Progenitor cell of endocrine pancreas (in vitro differentiated cells): Measurements from ENCODE around the gene SLC45A1. TPM values are rescaled to one million over a fixed set of nuclear protein-coding genes. Genes with fewer than 3 reads are reported as not detected.

ENCODE experiments used
- DNase-seq: peaks from one replicate; pipeline ENCODE4 v3.0.0; 2021; ENCODE audit warnings: low spot score; ENCODE audit not compliant: unreplicated experiment
- H3K27ac Mint-ChIP-seq: 2 replicates; pipeline ENCODE4 v1.8.0; 2021; ENCODE audit warnings: mild to moderate bottlenecking, moderate library complexity, mixed read lengths
- H3K27me3 Mint-ChIP-seq: 2 replicates; pipeline ENCODE4 v1.8.0; 2021; ENCODE audit warnings: mixed read lengths
- H3K36me3 Mint-ChIP-seq: 2 replicates; pipeline ENCODE4 v1.8.0; 2022; ENCODE audit warnings: mixed read lengths; ENCODE audit not compliant: insufficient read depth
- H3K4me1 Mint-ChIP-seq: 2 replicates; pipeline ENCODE4 v1.8.0; 2021; ENCODE audit warnings: low read depth, mixed read lengths
- H3K4me3 Mint-ChIP-seq: 2 replicates; pipeline ENCODE4 v1.8.0; 2021; ENCODE audit warnings: low read depth, mild to moderate bottlenecking, moderate library complexity, mixed read lengths
- H3K9me3 Mint-ChIP-seq: 2 replicates; pipeline ENCODE4 v1.8.0; 2021; ENCODE audit warnings: low read depth, mixed read lengths
- CTCF ChIP-seq: fragments of 200-600 bp; sonication (generic); IDR thresholded peaks from one replicate; pipeline ENCODE4 v1.5.0; 2021; ENCODE audit warnings: antibody characterized with exemption, mild to moderate bottlenecking; ENCODE audit not compliant: unreplicated experiment
- total RNA-seq: library from RNA; stranded (reverse); gene quantifications from 2 replicates; pipeline ENCODE4 v1.2.1, GENCODE V29; 2021

Gene SLC45A1
- total RNA-seq, 1 donor from 2014 or later: 0.86 TPM

DNA sequence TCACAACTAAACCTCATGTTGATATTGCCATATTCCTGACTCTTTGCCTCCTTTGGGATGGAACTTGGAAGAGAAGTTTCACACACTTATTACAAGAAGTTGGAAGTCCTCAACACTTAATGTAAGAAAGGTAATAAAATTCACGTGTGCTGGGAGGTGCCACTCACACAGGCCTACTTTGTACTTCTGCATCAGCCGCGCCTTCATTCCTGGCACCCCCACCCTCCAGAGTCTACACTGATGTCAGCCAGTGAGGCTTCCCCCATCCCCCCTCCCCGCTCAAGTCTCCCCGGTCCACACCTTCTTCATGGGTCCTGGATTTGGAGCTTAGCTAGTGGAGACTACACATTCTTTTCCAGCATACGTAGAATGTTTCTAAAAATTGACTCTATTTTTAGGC lies 24.8 kb upstream of the SLC45A1 start:
- H3K27me3 Mint-ChIP-seq: peaks cover 6% of the 10 kb centered on the region
- H3K27ac Mint-ChIP-seq: no peak overlapping the region

GRCh38 chr1:8293641-8294169 lies 24.2 kb upstream of the SLC45A1 start:
- H3K9me3 Mint-ChIP-seq: no peaks in the 10 kb centered on the region
- H3K36me3 Mint-ChIP-seq: no peaks in the 10 kb centered on the region
- no peak overlapping the region for H3K27ac Mint-ChIP-seq
- H3K4me3 Mint-ChIP-seq: no peak overlapping the region
- H3K27me3 Mint-ChIP-seq: peaks cover 6% of the 10 kb centered on the region
- DNase-seq: no peak
- TF ChIP-seq CTCF: no peak
- peaks cover 4% of the 10 kb centered on the region for H3K4me1 Mint-ChIP-seq

More for the DNA sequence above, 24.8 kb upstream of the SLC45A1 start:
- no peak for TF ChIP-seq CTCF
- no peaks in the 10 kb centered on the region for H3K36me3 Mint-ChIP-seq
- no peak overlapping the region for H3K4me3 Mint-ChIP-seq
- H3K4me1 Mint-ChIP-seq: peaks cover 4% of the 10 kb centered on the region
- no peaks in the 10 kb centered on the region for H3K9me3 Mint-ChIP-seq
- DNase-seq: no peak

- no peaks in the 10 kb centered on the region for H3K36me3 Mint-ChIP-seq
- H3K4me1 Mint-ChIP-seq: peaks cover 4% of the 10 kb centered on the region
- H3K9me3 Mint-ChIP-seq: no peaks in the 10 kb centered on the region
These were observed 23.7 kb upstream of the SLC45A1 start for GRCh38 chr1:8294170-8294697.

DNA sequence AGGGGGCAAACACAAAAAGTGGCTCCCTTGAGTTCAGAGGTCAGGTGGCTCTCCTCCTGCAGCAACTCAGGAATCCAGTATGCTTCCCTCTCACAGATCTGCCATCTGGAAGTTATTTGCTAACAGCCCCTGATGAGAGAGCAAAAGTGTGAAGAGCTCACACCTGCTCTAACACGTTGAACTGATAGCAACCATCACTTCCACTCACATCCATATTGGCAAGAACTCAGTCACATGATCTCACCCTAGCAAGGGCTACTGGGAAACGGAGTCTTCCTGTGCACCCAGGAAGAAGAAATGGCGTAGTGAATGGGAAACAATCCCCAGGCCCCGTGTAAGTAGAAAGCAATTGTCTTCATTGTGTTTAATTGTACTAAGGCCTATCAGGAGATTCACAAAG lies 20.7 kb upstream of the SLC45A1 start:
- Mint-ChIP-seq H3K27me3 (peaks cover 6% of the 10 kb centered on the region), H3K9me3 (no peaks in the 10 kb centered on the region), H3K4me1 (peaks cover 4% of the 10 kb centered on the region), H3K27ac (no peak overlapping the region), H3K4me3 (no peak overlapping the region), H3K36me3 (no peaks in the 10 kb centered on the region)
- no peak for DNase-seq
- no peak for TF ChIP-seq CTCF

More at GRCh38 chr1:8294170-8294697, 23.7 kb upstream of the SLC45A1 start:
- Mint-ChIP-seq H3K27me3 (peaks cover 6% of the 10 kb centered on the region), H3K4me3 (no peak overlapping the region), H3K27ac (no peak overlapping the region)
- no peak for TF ChIP-seq CTCF
- DNase-seq: no peak

GRCh38 chr1:8299963-8300362 lies 18.0 kb upstream of the SLC45A1 start:
- no peak for DNase-seq
- no peak for TF ChIP-seq CTCF
- Mint-ChIP-seq H3K27me3 (no peaks in the 10 kb centered on the region), H3K36me3 (no peaks in the 10 kb centered on the region), H3K4me3 (no peak overlapping the region), H3K27ac (no peak overlapping the region), H3K4me1 (peaks cover 4% of the 10 kb centered on the region), H3K9me3 (no peaks in the 10 kb centered on the region)
